Stimulated activated effector memory CD8-positive, alpha-beta T cell treated with anti-CD3 and anti-CD28 coated beads, Interleukin-12 subunit alpha, Interleukin-12 subunit beta, amount 100 ng/mL, for 72 hours (primary cell): ENCODE measurements around the gene NELFB.
"Not testable (repeated sequence)": the region's sequence is repeated elsewhere in the genome, so short reads cannot be mapped to it uniquely, and the experiment has no call there.

Experiments used
- ATAC-seq: fragments of 150-1000 bp; cut with Tn5 transposase; 2 replicates; pipeline ENCODE4 v1.10.0; 2021
- DNase-seq, 2 donors: peaks; one replicate each; pipeline ENCODE4 v3.0.0; 2021 to 2022; ENCODE audit warnings: low spot score in 2 of 2
- H3K27ac Mint-ChIP-seq: one replicate; pipeline ENCODE4 v1.8.0; 2022; ENCODE audit warnings: mild to moderate bottlenecking, mixed read lengths
- H3K36me3 Mint-ChIP-seq: one replicate; pipeline ENCODE4 v1.8.0; 2022; ENCODE audit warnings: mild to moderate bottlenecking, mixed read lengths
- H3K4me1 Mint-ChIP-seq: one replicate; pipeline ENCODE4 v1.8.0; 2022; ENCODE audit warnings: mixed read lengths
- H3K4me3 Mint-ChIP-seq: one replicate; pipeline ENCODE4 v1.8.0; 2022; ENCODE audit warnings: mild to moderate bottlenecking, mixed read lengths
- H3K9me3 Mint-ChIP-seq: one replicate; pipeline ENCODE4 v1.8.0; 2022; ENCODE audit warnings: mixed read lengths

Gene NELFB

GRCh38 chr9:137237759-137238726 is 17.1 kb upstream of the NELFB start:
- Mint-ChIP-seq H3K9me3 (no peaks in the 10 kb centered on the region), H3K27ac (no peak overlapping the region), H3K4me1 (peaks cover 30% of the 10 kb centered on the region), H3K4me3 (peak overlapping the region; percentile 85), H3K36me3 (peaks cover 31% of the 10 kb centered on the region)
- no peak for DNase-seq
- no peak for ATAC-seq

GRCh38 chr9:137239541-137240200 is 15.5 kb upstream of the NELFB start:
- ATAC-seq, DNase-seq, H3K9me3 Mint-ChIP-seq, H3K27ac Mint-ChIP-seq: not testable (repeated sequence)
- H3K36me3 Mint-ChIP-seq: peaks cover 48% of the 10 kb centered on the region
- H3K4me3 Mint-ChIP-seq: peak overlapping the region; percentile 85
- peaks cover 45% of the 10 kb centered on the region for H3K4me1 Mint-ChIP-seq

- DNase-seq (no peak), ATAC-seq (peak; percentile 46)
- Mint-ChIP-seq H3K36me3 (peaks cover 49% of the 10 kb centered on the region), H3K4me1 (peaks cover 45% of the 10 kb centered on the region), H3K4me3 (peak overlapping the region; percentile 85), H3K27ac (peak overlapping the region; percentile 98), H3K9me3 (no peaks in the 10 kb centered on the region)
Measured at GRCh38 chr9:137240318-137240840, 14.7 kb upstream of the NELFB start.

- no peaks in the 10 kb centered on the region for H3K9me3 Mint-ChIP-seq
- peak within 1 kb of the TSS; percentile 85 for H3K4me3 Mint-ChIP-seq
- peaks cover 45% of the 10 kb centered on the region for H3K4me1 Mint-ChIP-seq
- peak; percentile 87 for ATAC-seq
- peak; percentile 90 to 97 for DNase-seq
- H3K36me3 Mint-ChIP-seq: peaks cover 49% of the 10 kb centered on the region
- peak within 1 kb of the TSS; percentile 98 for H3K27ac Mint-ChIP-seq
Measured at GRCh38 chr9:137240841-137241489, 14.2 kb upstream of the NELFB start, which contains the start of gene TUBB4B. TSS of gene TUBB4B (plus strand) at chr9:137241287. CDS start at chr9:137241361, 74 bp downstream.

- peak overlapping the region; percentile 85 for H3K4me3 Mint-ChIP-seq
Measured at GRCh38 chr9:137241490-137242268, 13.4 kb upstream of the NELFB start.

GRCh38 chr9:137242269-137243203 is 12.6 kb upstream of the NELFB start:
- peak overlapping the region; percentile 98 for H3K27ac Mint-ChIP-seq
- peak overlapping the region; percentile 85 for H3K4me3 Mint-ChIP-seq
- peaks cover 49% of the 10 kb centered on the region for H3K36me3 Mint-ChIP-seq
- ATAC-seq (no peak), DNase-seq (no peak)
- no peaks in the 10 kb centered on the region for H3K9me3 Mint-ChIP-seq
- H3K4me1 Mint-ChIP-seq: peaks cover 45% of the 10 kb centered on the region

More at GRCh38 chr9:137241490-137242268, 13.4 kb upstream of the NELFB start:
- peak; percentile 46 for ATAC-seq
- H3K9me3 Mint-ChIP-seq: no peaks in the 10 kb centered on the region
- DNase-seq: peak; percentile 64 to 84
- H3K27ac Mint-ChIP-seq: peak overlapping the region; percentile 98
- H3K36me3 Mint-ChIP-seq: peaks cover 49% of the 10 kb centered on the region
- peaks cover 45% of the 10 kb centered on the region for H3K4me1 Mint-ChIP-seq

- H3K4me3 Mint-ChIP-seq: peak overlapping the region; percentile 85
- not testable (repeated sequence) for H3K9me3 Mint-ChIP-seq
Measured at GRCh38 chr9:137243266-137243625, 11.9 kb upstream of the NELFB start.

GRCh38 chr9:137243626-137244485 is 11.3 kb upstream of the NELFB start:
- Mint-ChIP-seq H3K4me1 (peaks cover 37% of the 10 kb centered on the region), H3K36me3 (peaks cover 47% of the 10 kb centered on the region), H3K9me3 (no peaks in the 10 kb centered on the region), H3K27ac (peak overlapping the region; percentile 98), H3K4me3 (peak overlapping the region; percentile 85)
- DNase-seq: no peak
- ATAC-seq: no peak

More at GRCh38 chr9:137243266-137243625, 11.9 kb upstream of the NELFB start:
- DNase-seq, ATAC-seq: not testable (repeated sequence)
- Mint-ChIP-seq H3K27ac (peak overlapping the region; percentile 98), H3K36me3 (peaks cover 49% of the 10 kb centered on the region), H3K4me1 (peaks cover 43% of the 10 kb centered on the region)

- peaks cover 42% of the 10 kb centered on the region for H3K36me3 Mint-ChIP-seq
- H3K9me3 Mint-ChIP-seq: no peaks in the 10 kb centered on the region
- no peak for ATAC-seq
- H3K27ac Mint-ChIP-seq: peak overlapping the region; percentile 98
- DNase-seq: peak in 1 of 2 donors; percentile 1
- H3K4me1 Mint-ChIP-seq: peaks cover 33% of the 10 kb centered on the region
- no peak overlapping the region for H3K4me3 Mint-ChIP-seq
Measured at GRCh38 chr9:137244486-137245449, 10.4 kb upstream of the NELFB start.

- Mint-ChIP-seq H3K9me3 (no peaks in the 10 kb centered on the region), H3K36me3 (peaks cover 41% of the 10 kb centered on the region), H3K4me3 (no peak overlapping the region), H3K4me1 (peaks cover 33% of the 10 kb centered on the region), H3K27ac (no peak overlapping the region)
- ATAC-seq (no peak), DNase-seq (peak in 1 of 2 donors; percentile 5)
Measured at GRCh38 chr9:137245450-137246421, 9.4 kb upstream of the NELFB start.
